WI38 (cell line): Measurements from ENCODE around the gene UBXN7.
"Not testable (repeated sequence)": the region's sequence is repeated elsewhere in the genome, so short reads cannot be mapped to it uniquely, and the experiment has no call there.

ENCODE experiments used
- H3K4me3 ChIP-seq: 2 replicates; pipeline ENCODE4 v1.5.1; 2011; ENCODE audit warnings: low read depth, mild to moderate bottlenecking, control low read depth, low read length
- CTCF ChIP-seq: IDR thresholded peaks from 2 replicates; pipeline ENCODE4 v1.5.1; 2012; ENCODE audit warnings: low read depth, mild to moderate bottlenecking, control low read depth, low read length

Gene UBXN7

GRCh38 chr3:196428041-196428440 lies 4.2 kb downstream of the UBXN7 start:
- no peak overlapping the region for H3K4me3 ChIP-seq
- TF ChIP-seq CTCF: no peak

GRCh38 chr3:196424421-196424820 lies 7.8 kb downstream of the UBXN7 start:
- H3K4me3 ChIP-seq: not testable (repeated sequence)

GRCh38 chr3:196423044-196423781 lies 9.0 kb downstream of the UBXN7 start:
- TF ChIP-seq CTCF: no peak
- H3K4me3 ChIP-seq: no peak overlapping the region

- H3K4me3 ChIP-seq: not testable (repeated sequence)
Observed at GRCh38 chr3:196421668-196422067, 10.6 kb downstream of the UBXN7 start.

GRCh38 chr3:196419386-196419785 lies 12.8 kb downstream of the UBXN7 start:
- H3K4me3 ChIP-seq: no peak overlapping the region
- TF ChIP-seq CTCF: no peak

- H3K4me3 ChIP-seq: no peak overlapping the region
- no peak for TF ChIP-seq CTCF
Observed at GRCh38 chr3:196418601-196419000, 13.6 kb downstream of the UBXN7 start.

GRCh38 chr3:196414469-196414868 lies 17.8 kb downstream of the UBXN7 start:
- H3K4me3 ChIP-seq: no peak overlapping the region
- TF ChIP-seq CTCF: no peak

- no peak overlapping the region for H3K4me3 ChIP-seq
- TF ChIP-seq CTCF: no peak
Observed at GRCh38 chr3:196412704-196413103, 19.5 kb downstream of the UBXN7 start.
